A549 (cell line): ENCODE results near the gene SMCR8.

Experiments used
- NR3C1 ChIP-seq: fragments of >200 bp; sonication (Bioruptor Twin); formaldehyde crosslinking; IDR thresholded peaks from 3 replicates; pipeline ENCODE4 v1.6.1; 2017
- POLR2A ChIP-seq: IDR thresholded peaks from 2 replicates; pipeline ENCODE4 v1.6.1; 2012; ENCODE audit warnings: mild to moderate bottlenecking, low read length
- RAD21 ChIP-seq, 2 experiments: fragments of >200 bp in 1 of 2; sonication (Bioruptor Twin) in 1 of 2; formaldehyde crosslinking in 1 of 2; IDR thresholded peaks in 1 of 2; conservative IDR thresholded peaks in 1 of 2; 2 replicates in 1 of 2; 3 replicates in 1 of 2; pipeline ENCODE4 v1.6.1; 2012 to 2018; ENCODE audit warnings: inconsistent platforms in 1 of 2
- SREBF2 ChIP-seq: fragments of 450-650 bp; IDR thresholded peaks from 2 replicates; pipeline ENCODE4 v1.6.1; 2014; ENCODE audit warnings: mild to moderate bottlenecking, moderate library complexity
- TF ChIP-seq, protein P1 (sequence below): fragments of >200 bp; sonication (Bioruptor Twin); formaldehyde crosslinking; IDR thresholded peaks from 3 replicates; pipeline ENCODE4 v1.5.1; 2016
- TF ChIP-seq, protein P2 (sequence below): IDR thresholded peaks from 2 replicates; pipeline ENCODE4 v1.6.1; 2012
- TF ChIP-seq, protein P3 (sequence below): fragments of 200-600 bp; sonication (generic); IDR thresholded peaks from 2 replicates; pipeline ENCODE4 v1.6.1; 2016; ENCODE audit warnings: antibody characterized with exemption, mild to moderate bottlenecking, moderate library complexity

DNA sequence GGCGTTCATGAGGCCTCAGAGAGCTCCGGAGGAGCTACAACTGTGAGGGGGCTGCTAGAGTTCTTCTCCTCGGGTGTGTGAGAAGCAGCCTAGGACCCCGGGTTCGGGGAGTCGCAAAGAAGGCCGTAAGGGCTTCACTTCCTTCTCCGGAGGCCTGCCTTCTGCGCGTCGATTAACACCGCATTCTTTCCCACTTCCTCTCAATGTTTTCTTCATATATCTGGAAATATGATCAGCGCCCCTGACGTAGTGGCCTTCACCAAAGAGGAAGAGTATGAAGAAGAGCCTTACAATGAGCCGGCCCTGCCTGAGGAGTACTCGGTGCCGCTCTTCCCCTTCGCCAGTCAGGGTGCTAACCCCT, 449 bp downstream of the SMCR8 start:
- TF ChIP-seq RAD21 (conservative IDR thresholded peaks at IDR 0.05 in 1 of 2, IDR thresholded peaks at IDR 0.05 in 1 of 2), result no peak
- TF ChIP-seq POLR2A, result no peak
- TF ChIP-seq, protein P1, sequence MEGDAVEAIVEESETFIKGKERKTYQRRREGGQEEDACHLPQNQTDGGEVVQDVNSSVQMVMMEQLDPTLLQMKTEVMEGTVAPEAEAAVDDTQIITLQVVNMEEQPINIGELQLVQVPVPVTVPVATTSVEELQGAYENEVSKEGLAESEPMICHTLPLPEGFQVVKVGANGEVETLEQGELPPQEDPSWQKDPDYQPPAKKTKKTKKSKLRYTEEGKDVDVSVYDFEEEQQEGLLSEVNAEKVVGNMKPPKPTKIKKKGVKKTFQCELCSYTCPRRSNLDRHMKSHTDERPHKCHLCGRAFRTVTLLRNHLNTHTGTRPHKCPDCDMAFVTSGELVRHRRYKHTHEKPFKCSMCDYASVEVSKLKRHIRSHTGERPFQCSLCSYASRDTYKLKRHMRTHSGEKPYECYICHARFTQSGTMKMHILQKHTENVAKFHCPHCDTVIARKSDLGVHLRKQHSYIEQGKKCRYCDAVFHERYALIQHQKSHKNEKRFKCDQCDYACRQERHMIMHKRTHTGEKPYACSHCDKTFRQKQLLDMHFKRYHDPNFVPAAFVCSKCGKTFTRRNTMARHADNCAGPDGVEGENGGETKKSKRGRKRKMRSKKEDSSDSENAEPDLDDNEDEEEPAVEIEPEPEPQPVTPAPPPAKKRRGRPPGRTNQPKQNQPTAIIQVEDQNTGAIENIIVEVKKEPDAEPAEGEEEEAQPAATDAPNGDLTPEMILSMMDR, result no peak
- TF ChIP-seq, protein P2, sequence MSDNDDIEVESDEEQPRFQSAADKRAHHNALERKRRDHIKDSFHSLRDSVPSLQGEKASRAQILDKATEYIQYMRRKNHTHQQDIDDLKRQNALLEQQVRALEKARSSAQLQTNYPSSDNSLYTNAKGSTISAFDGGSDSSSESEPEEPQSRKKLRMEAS, result no peak
- no peak for TF ChIP-seq SREBF2
- no peak for TF ChIP-seq NR3C1
- TF ChIP-seq, protein P3, sequence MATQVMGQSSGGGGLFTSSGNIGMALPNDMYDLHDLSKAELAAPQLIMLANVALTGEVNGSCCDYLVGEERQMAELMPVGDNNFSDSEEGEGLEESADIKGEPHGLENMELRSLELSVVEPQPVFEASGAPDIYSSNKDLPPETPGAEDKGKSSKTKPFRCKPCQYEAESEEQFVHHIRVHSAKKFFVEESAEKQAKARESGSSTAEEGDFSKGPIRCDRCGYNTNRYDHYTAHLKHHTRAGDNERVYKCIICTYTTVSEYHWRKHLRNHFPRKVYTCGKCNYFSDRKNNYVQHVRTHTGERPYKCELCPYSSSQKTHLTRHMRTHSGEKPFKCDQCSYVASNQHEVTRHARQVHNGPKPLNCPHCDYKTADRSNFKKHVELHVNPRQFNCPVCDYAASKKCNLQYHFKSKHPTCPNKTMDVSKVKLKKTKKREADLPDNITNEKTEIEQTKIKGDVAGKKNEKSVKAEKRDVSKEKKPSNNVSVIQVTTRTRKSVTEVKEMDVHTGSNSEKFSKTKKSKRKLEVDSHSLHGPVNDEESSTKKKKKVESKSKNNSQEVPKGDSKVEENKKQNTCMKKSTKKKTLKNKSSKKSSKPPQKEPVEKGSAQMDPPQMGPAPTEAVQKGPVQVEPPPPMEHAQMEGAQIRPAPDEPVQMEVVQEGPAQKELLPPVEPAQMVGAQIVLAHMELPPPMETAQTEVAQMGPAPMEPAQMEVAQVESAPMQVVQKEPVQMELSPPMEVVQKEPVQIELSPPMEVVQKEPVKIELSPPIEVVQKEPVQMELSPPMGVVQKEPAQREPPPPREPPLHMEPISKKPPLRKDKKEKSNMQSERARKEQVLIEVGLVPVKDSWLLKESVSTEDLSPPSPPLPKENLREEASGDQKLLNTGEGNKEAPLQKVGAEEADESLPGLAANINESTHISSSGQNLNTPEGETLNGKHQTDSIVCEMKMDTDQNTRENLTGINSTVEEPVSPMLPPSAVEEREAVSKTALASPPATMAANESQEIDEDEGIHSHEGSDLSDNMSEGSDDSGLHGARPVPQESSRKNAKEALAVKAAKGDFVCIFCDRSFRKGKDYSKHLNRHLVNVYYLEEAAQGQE, result no peak
